ENCODE measurements around the gene TESMIN.

TESMIN gene, protein sequence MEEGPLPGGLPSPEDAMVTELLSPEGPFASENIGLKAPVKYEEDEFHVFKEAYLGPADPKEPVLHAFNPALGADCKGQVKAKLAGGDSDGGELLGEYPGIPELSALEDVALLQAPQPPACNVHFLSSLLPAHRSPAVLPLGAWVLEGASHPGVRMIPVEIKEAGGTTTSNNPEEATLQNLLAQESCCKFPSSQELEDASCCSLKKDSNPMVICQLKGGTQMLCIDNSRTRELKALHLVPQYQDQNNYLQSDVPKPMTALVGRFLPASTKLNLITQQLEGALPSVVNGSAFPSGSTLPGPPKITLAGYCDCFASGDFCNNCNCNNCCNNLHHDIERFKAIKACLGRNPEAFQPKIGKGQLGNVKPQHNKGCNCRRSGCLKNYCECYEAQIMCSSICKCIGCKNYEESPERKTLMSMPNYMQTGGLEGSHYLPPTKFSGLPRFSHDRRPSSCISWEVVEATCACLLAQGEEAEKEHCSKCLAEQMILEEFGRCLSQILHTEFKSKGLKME

GRCh38 chr11:68751331-68751856 is at the start of gene TESMIN:
Gene TESMIN (minus strand): TSS chr11:68751520. CDS start chr11:68750660, 860 bp downstream.
- peak; percentile 92 for DNase-seq

GRCh38 chr11:68798221-68798813 is 47.0 kb upstream of the TESMIN start:
- peak; percentile 46 for DNase-seq

DNA sequence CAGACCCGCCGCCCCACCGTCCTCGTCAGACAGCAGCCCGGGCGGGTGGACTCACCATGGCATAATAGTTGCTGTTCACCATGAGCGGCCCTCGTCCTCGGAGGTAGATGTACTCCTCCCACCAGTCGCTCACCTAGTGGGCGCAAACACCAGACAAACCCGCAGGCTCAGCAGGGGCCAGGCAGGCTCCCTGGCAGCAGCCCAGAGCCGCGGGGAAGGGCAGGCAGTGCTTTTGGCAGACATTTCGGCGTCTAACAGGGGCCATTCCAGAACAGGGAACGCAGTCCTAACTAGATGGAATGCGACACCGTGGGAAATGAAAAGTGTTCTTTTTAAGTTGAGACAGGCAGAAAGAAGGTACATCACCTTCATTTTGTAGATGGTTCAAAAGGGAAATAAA is 45.5 kb upstream of the TESMIN start:
- DNase-seq: no peak

DNA sequence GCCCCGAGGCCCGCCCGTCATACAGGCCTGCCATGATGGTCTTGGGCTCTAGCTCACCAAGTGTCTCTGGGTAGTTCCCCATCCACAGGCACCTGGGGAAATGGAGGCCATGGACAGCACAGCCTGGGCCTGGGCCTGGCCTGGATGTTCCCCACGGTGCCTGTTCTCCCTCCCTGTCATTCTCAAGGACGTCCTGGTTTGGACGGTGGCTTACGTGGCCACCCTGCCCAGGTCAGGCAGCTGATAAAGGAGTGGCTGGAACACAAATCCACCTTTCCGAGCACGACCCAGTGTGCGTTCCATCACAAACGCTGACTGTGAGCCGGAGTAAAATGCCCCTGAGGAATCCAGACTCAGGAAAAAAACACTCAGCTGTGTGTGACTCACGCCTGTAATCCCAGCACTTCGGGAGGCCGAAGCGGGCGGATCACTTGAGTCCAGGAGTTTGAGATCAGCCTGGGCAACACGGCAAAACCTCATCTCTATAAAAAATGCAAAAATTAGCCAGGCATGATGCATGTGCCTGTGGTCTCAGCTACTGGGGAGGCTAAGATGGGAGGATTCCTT is 41.2 kb upstream of the TESMIN start:
- DNase-seq: no peak

- no peak for DNase-seq
Observed at GRCh38 chr11:68784653-68785052, 33.3 kb upstream of the TESMIN start.

GRCh38 chr11:68783216-68783821 is 32.0 kb upstream of the TESMIN start:
- DNase-seq: no peak

DNA sequence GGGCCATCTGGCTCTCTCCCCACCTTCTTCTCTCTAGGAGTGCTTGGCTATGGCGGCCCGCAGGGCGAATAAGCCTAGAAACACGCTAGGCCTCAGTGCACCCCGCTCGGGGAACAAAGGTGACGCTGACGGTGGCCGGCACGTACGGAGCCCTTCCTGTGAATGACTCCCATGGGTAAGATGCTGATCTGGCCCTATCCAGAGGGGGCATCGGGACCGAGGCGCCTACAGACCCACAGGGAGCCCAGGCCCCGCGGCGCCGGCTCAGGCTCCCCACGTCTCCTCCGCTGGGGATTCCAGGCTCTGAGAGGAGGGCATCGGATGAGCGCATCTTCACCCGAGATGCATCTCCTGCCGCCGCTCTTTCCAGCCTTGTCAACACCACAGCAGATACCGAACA is 31.4 kb upstream of the TESMIN start:
- no peak for DNase-seq

DNA sequence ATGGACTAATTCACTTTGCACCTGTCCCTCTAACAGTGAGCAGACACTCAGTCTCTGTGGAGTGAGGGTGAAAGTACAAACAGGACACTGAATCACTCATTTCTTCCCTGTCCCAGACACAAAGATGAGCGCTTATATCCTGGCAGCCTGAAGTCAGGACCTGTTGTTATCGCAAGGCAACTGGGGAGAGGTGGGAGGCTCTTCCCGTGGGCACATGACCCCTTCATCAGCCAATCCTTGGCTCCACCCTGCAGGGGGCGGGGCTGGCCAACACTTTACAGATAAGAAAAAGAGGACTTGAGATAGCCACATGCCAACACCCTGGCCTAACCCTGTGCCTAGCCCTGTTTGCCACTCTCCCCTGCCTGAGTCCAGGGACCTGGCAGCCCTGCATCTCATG is 29.5 kb upstream of the TESMIN start:
- no peak for DNase-seq

DNA sequence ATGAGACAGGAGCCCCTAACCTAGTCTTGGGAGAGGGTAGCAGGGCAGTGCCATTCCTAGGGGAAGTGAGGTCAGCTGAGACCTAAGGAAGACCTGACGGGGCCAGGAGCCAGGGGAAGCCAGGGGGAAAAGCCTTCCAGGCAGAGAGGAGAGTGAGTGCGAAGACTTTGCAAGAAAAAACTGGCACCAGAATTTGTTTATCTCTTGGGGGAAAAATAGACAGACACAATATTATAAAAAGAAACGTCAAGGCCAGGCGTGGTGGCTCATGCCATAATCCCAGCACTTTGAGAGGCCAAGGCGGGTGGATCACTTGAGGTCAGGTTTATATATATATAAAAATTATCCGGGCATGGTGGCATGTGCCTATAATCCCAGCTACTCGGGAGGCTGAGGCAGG is 26.9 kb upstream of the TESMIN start:
- no peak for DNase-seq

DNA sequence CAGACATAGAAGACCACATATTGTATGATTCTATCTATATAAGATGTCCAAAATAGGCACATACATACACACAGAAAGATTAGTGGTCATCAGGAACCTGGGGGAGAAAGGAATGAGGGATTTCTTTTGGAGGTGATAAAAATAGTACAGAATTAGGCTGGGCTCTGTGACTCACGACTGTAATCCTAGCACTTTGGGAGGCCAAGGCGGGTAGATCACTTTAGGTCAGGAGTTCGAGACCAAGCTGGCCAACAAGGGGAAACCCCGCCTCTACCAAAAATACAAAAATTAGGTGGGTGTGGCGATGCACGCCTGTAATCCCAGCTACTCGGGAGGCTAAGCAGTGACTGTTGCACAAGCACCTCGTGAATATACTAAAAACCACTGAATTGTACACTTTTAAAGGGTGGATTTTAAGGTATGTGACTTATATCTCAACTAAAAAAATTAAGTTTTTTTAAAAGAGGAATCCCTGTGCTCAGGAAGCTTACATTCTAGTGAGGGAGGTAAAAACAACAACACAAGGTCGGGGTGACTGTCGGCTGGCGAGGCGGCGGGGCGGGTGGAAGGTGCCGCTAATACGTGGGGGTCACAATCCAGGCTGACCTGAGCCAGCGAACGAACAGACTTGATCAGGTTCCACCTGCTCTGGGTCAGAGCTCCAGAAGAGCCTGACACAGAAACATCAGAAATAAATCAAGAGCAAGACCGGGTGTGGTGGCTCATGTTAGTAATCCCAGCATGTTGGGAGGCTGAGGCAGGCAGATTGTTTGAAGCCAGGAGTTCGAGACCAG is 25.3 kb upstream of the TESMIN start:
- no peak for DNase-seq

DNA sequence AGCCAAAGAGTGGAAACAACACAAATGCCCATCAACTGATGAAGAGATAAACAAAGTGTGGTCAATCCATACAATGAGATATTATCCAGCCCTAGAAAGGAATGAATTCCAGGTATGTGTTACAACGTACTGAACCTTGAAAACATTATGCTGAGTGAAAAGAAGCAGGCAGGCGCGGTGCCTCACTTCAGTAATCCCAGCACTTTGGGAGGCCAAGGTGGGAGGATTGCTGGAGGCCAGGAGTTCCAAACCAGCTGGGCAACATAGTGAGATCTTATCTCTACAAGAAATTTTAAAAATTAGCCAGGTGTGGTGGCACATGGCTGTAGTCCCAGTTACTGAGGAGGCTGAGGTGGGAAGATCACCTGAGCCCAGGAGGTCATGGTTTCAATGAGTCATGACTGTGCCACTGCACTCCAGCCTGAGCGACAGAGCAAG is 24.6 kb upstream of the TESMIN start:
- DNase-seq: no peak

DNA sequence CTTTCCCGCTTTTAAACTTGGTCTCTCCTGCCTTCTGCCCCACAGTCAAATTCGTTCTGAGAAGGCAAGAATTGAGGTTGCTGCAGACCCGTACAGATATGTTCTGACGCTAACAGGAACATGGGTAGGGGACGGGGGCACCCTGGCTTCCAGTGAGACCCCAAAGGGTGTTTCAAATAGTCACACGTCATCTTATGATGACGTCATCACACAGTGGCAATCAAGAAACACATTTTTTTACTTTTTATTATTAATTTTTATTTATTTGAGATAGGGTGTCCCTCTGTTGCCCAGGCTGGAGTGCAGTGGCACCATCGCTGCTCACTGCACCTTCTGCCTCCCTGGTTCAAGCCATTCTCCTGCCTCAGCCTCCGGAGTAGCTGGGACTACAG is 22.9 kb upstream of the TESMIN start:
- no peak for DNase-seq

DNA sequence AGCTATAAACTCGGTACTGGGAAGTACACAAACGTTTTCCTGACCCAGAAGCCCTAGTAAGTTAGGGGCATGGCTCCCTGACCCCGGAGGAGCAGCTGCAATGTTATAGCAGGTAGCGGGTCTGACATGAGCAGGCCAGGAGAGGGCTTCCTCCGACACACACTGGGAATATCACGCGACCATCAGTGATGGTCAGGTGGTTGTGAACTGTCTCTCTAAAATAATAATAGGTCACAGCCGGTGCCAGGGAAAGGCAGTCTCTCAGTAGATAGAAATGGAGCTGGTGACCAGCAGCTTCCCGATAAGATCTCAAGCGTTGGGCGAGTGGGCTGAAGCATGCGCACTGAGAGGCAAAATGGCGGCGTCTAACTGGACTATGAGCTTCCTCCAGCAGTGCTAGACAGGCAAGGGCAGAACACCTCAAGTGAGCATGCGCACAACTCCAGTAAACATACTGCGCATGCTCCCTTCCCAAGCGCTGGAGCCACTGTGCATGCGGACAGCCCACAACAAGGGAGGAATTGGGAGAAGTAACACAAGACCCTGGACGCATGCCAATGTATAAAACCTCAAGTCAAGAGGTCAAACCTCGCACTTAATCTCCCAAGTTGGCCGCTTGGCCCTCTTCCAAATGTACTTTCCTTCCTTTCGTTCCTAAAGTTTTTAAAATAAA is 22.3 kb upstream of the TESMIN start:
- no peak for DNase-seq

DNA sequence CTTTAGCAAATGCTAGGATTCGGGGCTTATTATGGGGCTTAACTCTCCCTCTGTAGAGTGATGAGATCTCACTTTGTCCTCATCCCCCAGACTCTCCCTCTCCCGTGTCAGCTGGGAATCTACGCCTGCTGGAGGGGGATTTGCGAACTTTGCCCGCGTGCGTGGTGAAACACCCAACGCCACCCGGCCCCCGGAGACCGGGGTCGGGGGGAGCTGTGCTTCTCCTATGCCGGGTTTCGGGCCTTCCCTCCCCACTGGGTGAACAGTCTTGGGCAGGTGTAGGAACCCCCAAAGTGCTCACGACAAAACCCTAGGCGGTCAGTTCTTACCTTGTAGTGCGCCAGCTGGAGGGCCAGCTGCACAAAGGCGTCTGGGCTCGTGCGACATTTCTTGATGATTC is 21.6 kb upstream of the TESMIN start:
- DNase-seq: no peak

GRCh38 chr11:68770781-68771180 is 19.5 kb upstream of the TESMIN start:
- no peak for DNase-seq

GRCh38 chr11:68767672-68768071 is 16.4 kb upstream of the TESMIN start:
- no peak for DNase-seq

DNA sequence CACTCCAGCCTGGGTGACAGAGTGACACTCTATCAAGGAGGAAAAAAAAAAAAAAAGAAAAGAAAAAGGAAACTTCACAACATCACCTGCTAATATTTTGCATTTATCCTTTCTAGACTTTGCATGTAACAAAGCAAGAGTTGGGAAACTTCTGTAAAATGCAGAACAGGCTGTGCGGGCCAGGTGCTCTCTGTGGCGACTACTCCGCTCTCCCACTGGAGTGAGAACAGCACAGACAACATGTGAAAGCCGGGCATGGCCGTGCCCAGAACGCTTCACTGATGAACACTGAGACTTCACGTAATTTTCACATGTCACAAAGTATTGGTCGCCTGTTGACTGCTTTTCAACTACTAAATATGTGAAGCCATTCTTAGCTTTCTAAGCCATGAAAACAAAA is 15.5 kb upstream of the TESMIN start:
- DNase-seq: no peak

GRCh38 chr11:68764746-68765145 is 13.4 kb upstream of the TESMIN start:
- DNase-seq: no peak

DNA sequence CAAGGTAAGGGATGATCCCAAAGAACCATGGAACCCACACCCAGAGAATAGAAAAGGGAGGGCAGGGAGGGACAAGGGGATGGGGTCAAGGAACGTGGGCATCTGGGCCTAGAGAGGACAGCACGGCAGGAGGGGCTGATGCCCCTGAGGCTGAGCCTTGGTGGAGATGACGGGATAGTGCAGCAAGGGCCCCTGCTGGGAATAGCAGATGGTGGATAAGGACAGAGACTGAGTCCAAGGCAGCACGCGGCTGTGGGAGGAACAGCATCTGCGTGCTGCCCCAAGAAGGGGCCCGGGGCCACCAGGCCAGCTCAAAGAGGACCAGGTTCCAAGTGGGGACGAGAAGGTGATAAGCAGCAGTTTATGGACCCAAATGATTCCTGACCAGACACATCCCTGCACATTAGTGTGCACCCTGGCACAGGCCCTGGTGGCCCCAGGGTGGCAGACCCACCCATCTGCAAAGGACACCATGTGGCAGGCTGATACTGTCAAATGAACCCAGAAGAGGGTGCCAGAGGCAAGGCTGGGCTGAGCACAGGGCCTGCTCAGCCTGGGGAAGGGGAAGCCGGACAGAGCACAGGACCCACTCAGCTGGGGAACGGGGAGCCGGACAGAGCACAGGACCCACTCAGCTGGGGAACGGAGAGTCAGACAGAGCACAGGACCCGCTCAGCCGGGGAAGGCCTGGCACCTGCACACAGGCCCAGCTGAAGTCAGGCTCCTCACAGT is 12.8 kb upstream of the TESMIN start:
- no peak for DNase-seq

DNA sequence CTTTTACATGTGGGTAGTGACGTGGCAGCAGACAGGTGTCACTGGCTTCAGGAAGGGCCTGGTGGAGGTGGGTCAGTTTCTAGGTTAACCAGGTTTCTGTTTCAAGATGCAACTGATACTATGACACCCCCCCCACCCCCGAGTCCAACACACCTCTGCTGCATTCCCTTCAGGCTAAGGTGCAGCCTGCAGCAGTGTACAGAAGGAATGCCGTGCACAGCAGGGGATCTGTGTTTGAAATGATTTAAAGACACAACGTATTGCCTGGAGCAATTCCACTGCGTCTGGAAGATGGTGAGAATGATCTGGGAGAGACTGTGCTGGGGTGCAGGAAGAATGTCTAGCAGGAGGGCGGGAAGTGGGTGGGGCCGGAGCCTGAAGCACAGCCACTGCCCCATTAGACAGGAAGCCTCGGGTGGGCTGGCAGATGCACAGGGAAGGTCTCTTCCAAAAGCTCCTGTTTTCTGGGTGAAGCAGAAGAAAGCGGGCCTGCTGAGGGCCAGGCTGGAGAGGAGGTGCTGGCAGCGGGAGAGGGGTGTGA is 11.9 kb upstream of the TESMIN start:
- DNase-seq: no peak

DNA sequence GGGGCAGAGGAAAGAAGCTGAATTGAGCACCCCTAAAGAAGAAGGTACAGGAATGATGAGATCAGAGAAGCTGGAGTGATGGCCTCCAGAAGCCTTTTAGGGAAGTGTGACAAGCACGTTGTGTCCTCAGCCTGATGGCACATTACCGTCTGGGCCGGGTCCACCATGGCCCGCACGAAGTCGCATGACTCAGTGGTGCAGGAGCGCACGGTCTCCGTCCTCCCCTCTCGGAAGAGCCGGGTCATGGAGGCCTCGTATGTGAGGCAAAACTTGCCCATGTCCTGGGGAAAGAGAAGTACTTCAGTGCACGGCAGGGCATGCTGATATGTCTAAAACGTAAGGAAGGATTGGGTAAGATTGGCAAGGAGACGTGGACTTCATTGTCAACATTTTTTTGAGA is 11.2 kb upstream of the TESMIN start:
- no peak for DNase-seq

All from activated CD8-positive, alpha-beta memory T cell treated with anti-CD3 and anti-CD28 coated beads, Interleukin-2, amount 50 U/mL, for 4 hours (primary cell).